IPS-18a (cell line): ENCODE data around the gene RAPGEF5.
"Not testable (repeated sequence)": the region's sequence is repeated elsewhere in the genome, so short reads cannot be mapped to it uniquely, and the experiment has no call there.

Experiments
- H3K27ac ChIP-seq: one replicate; pipeline ENCODE4 v1.5.1; 2013; ENCODE audit warnings: low read length
- H3K27me3 ChIP-seq: one replicate; pipeline ENCODE4 v1.6.1; 2013; ENCODE audit warnings: mild to moderate bottlenecking, low read length; ENCODE audit not compliant: control insufficient read depth, insufficient read depth
- H3K36me3 ChIP-seq: one replicate; pipeline ENCODE4 v1.6.1; 2013; ENCODE audit warnings: low read depth, low read length; ENCODE audit not compliant: control insufficient read depth
- H3K4me1 ChIP-seq: one replicate; pipeline ENCODE4 v1.6.1; 2013; ENCODE audit warnings: low read depth, low read length; ENCODE audit not compliant: control insufficient read depth
- H3K4me3 ChIP-seq: one replicate; pipeline ENCODE4 v1.5.1; 2013; ENCODE audit warnings: low read length
- H3K9ac ChIP-seq: one replicate; pipeline ENCODE4 v1.6.1; 2013; ENCODE audit warnings: mild to moderate bottlenecking, low read length, moderate library complexity
- H3K9me3 ChIP-seq: one replicate; pipeline ENCODE4 v1.6.1; 2013; ENCODE audit warnings: low read depth, low read length; ENCODE audit not compliant: control insufficient read depth

The RAPGEF5 gene

DNA sequence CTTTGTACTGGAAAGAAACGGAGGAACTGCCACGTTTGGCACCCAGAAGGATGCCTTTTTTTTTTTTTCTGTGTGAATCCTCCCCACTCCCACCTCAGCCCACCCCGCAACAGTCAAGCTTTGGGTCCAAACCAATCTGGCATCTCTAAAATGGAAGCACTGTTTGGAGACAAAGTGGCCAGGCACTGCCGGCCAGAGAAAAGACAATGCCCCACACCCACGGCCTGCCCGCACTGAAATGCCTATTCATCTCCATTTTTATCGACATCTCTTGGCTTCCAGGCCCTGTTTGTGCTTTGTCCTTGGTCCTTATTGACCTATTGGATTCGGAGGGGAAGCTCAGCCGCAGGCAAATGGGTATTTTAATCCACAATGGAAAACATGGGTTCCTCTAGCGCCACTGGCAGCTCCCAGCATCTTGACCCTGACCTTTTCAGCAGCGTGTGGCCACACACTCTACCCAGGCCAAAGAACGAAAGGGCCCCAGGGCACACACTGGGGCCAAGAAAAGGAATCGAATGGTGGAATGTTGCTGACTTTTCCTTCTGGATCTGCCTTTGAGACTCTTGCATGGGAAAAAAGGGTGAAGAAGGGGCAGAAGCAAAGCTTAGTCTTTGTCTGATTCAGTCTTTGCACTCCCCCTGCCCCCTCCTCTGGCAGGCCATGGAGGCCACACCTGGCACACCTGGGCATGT, 248.7 kb downstream of the RAPGEF5 start:
- Histone ChIP-seq H3K4me1 (no peaks in the 10 kb centered on the region), H3K9ac (no peak overlapping the region), H3K4me3 (no peak overlapping the region), H3K27me3 (no peaks in the 10 kb centered on the region), H3K9me3 (no peaks in the 10 kb centered on the region), H3K27ac (no peak overlapping the region), H3K36me3 (no peaks in the 10 kb centered on the region)

- H3K4me3 ChIP-seq, result no peak overlapping the region
- no peaks in the 10 kb centered on the region for H3K9me3 ChIP-seq
- no peaks in the 10 kb centered on the region for H3K36me3 ChIP-seq
- no peak overlapping the region for H3K9ac ChIP-seq
- H3K27me3 ChIP-seq, result no peaks in the 10 kb centered on the region
- no peak overlapping the region for H3K27ac ChIP-seq
- H3K4me1 ChIP-seq, result no peaks in the 10 kb centered on the region
Observed at GRCh38 chr7:22105550-22105949, 251.4 kb downstream of the RAPGEF5 start.

DNA sequence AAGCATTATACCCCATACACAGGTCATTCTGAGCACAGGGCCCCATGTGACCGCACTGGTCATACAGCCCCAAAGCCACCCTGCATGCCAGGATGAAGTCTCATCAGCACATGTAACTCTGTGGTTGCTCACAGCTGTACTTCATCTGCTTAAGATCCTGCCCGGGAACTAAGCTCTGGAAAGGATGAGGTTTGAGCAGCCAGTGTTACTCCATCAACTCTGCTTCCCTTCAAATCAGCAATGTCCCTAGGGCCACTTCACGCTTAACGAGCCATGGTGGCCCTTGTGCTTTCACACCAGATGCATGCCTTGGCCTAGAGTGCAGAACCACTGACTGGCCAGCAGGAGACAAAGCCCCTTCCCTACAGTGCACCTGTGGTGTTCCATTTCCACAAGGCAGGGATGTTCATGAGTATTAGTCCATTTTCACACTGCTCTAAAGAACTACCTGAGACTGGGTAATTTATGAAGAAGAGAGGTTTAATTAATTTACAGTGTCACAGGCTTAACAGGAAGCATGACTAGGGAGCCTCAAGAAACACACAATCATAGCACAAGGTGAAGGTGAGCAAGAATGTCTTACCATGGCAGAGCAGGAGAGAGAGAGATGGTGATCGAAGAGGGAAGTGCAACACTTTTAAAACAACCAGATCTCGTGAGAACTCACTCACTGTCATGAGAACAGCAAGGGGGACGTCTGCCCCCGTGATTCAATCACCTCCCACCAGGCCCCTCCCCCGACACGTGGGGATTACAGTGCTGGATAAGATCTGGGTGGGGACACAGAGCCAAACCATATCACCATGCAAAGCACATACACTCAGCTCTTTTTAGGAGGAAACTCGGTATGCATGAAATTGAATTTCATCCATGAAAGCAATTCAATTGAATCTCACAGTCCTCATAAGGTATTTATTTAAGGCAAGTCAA, 262.3 kb downstream of the RAPGEF5 start:
- Histone ChIP-seq H3K9ac (no peak overlapping the region), H3K36me3 (no peaks in the 10 kb centered on the region), H3K4me3 (no peak overlapping the region), H3K27me3 (no peaks in the 10 kb centered on the region), H3K9me3 (peaks cover 3% of the 10 kb centered on the region), H3K27ac (no peak overlapping the region), H3K4me1 (no peaks in the 10 kb centered on the region)

- H3K36me3 ChIP-seq, result no peaks in the 10 kb centered on the region
- H3K9ac ChIP-seq, result no peak overlapping the region
- H3K27me3 ChIP-seq, result no peaks in the 10 kb centered on the region
- no peak overlapping the region for H3K27ac ChIP-seq
- no peaks in the 10 kb centered on the region for H3K4me1 ChIP-seq
- no peak overlapping the region for H3K4me3 ChIP-seq
- peaks cover 5% of the 10 kb centered on the region for H3K9me3 ChIP-seq
Observed at GRCh38 chr7:22093936-22094335, 263.0 kb downstream of the RAPGEF5 start.

- H3K4me1 ChIP-seq, result no peaks in the 10 kb centered on the region
- H3K36me3 ChIP-seq, result no peaks in the 10 kb centered on the region
- no peak overlapping the region for H3K4me3 ChIP-seq
- no peaks in the 10 kb centered on the region for H3K27me3 ChIP-seq
- peaks cover 5% of the 10 kb centered on the region for H3K9me3 ChIP-seq
- no peak overlapping the region for H3K9ac ChIP-seq
- H3K27ac ChIP-seq, result no peak overlapping the region
Observed at GRCh38 chr7:22093001-22093400, 264.0 kb downstream of the RAPGEF5 start.

GRCh38 chr7:22090958-22091525, 265.9 kb downstream of the RAPGEF5 start:
- H3K9ac ChIP-seq, H3K9me3 ChIP-seq, H3K27ac ChIP-seq, H3K4me1 ChIP-seq, H3K36me3 ChIP-seq, H3K4me3 ChIP-seq, H3K27me3 ChIP-seq: not testable (repeated sequence)

GRCh38 chr7:22090512-22090911, 266.4 kb downstream of the RAPGEF5 start:
- Histone ChIP-seq H3K4me1 (no peaks in the 10 kb centered on the region), H3K9ac (no peak overlapping the region), H3K27ac (no peak overlapping the region), H3K4me3 (no peak overlapping the region), H3K27me3 (no peaks in the 10 kb centered on the region), H3K36me3 (no peaks in the 10 kb centered on the region), H3K9me3 (peaks cover 5% of the 10 kb centered on the region)

DNA sequence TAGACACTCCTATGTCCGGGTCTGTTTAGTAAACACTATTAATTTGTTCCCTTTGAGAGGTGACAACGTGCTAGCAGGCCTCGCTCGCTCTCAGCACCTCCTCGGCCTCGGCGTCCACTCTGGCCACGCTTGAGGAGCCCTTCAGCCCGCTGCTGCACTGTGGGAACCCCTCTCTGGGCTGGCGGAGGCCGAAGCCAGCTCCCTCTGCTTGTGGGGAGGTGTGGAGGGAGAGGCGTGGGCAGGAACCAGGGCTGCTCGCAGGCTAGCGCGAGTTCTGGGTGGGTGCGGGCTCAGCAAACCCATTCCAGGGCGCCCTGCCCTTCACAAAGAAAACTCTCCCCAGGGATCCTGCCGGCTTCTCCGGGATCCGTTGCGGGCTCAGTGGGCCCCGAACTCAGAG, 266.8 kb downstream of the RAPGEF5 start:
- no peak overlapping the region for H3K9ac ChIP-seq
- no peaks in the 10 kb centered on the region for H3K36me3 ChIP-seq
- H3K9me3 ChIP-seq, result peaks cover 5% of the 10 kb centered on the region
- H3K27ac ChIP-seq, result no peak overlapping the region
- no peak overlapping the region for H3K4me3 ChIP-seq
- no peaks in the 10 kb centered on the region for H3K4me1 ChIP-seq
- no peaks in the 10 kb centered on the region for H3K27me3 ChIP-seq

GRCh38 chr7:22088827-22089226, 268.1 kb downstream of the RAPGEF5 start:
- no peak overlapping the region for H3K27ac ChIP-seq
- H3K9me3 ChIP-seq, result peaks cover 5% of the 10 kb centered on the region
- H3K36me3 ChIP-seq, result no peaks in the 10 kb centered on the region
- no peak overlapping the region for H3K9ac ChIP-seq
- H3K27me3 ChIP-seq, result peaks cover 10% of the 10 kb centered on the region
- H3K4me3 ChIP-seq, result no peak overlapping the region
- peaks cover 4% of the 10 kb centered on the region for H3K4me1 ChIP-seq

GRCh38 chr7:22087861-22088260, 269.1 kb downstream of the RAPGEF5 start:
- no peak overlapping the region for H3K4me3 ChIP-seq
- H3K27me3 ChIP-seq, result peaks cover 15% of the 10 kb centered on the region
- H3K4me1 ChIP-seq, result peaks cover 8% of the 10 kb centered on the region
- no peak overlapping the region for H3K27ac ChIP-seq
- no peaks in the 10 kb centered on the region for H3K36me3 ChIP-seq
- peaks cover 5% of the 10 kb centered on the region for H3K9me3 ChIP-seq
- H3K9ac ChIP-seq, result no peak overlapping the region

- H3K9me3 ChIP-seq, result no peaks in the 10 kb centered on the region
- peak overlapping the region; percentile 64 for H3K4me3 ChIP-seq
- no peaks in the 10 kb centered on the region for H3K36me3 ChIP-seq
- peaks cover 10% of the 10 kb centered on the region for H3K4me1 ChIP-seq
- no peak overlapping the region for H3K27ac ChIP-seq
- no peak overlapping the region for H3K9ac ChIP-seq
- peaks cover 15% of the 10 kb centered on the region for H3K27me3 ChIP-seq
Observed at GRCh38 chr7:22083704-22084240, 273.2 kb downstream of the RAPGEF5 start.
